K562 (cell line): ENCODE results near the gene CYB5RL. TPM values are rescaled to one million over a fixed set of nuclear protein-coding genes. Genes with fewer than 3 reads are reported as not detected.

Source experiments
- ATF7 ChIP-seq: fragments of 450-650 bp; IDR thresholded peaks from 2 replicates; pipeline ENCODE4 v1.7.1; 2014; ENCODE audit warnings: mild to moderate bottlenecking, moderate library complexity
- CHD1 ChIP-seq: fragments of 200-600 bp; sonication (generic); IDR thresholded peaks from one replicate; pipeline ENCODE4 v1.6.1; 2012; ENCODE audit warnings: mild to moderate bottlenecking, moderate library complexity, low read length, inconsistent platforms
- HNRNPUL1 ChIP-seq: fragments of 200-400 bp; formaldehyde crosslinking; IDR thresholded peaks from 2 replicates; pipeline ENCODE4 v1.6.1; 2017; ENCODE audit warnings: low read length
- MEIS2 ChIP-seq: fragments of 450-650 bp; IDR thresholded peaks from 2 replicates; pipeline ENCODE4 v1.6.1; 2014; ENCODE audit warnings: mild to moderate bottlenecking; ENCODE audit not compliant: partially characterized antibody
- NCOA2 ChIP-seq, 2 experiments: fragments of 450-650 bp; IDR thresholded peaks; 2 replicates each; pipeline ENCODE4 v1.6.1; 2018; ENCODE audit warnings: mild to moderate bottlenecking in 2 of 2, moderate library complexity in 1 of 2; ENCODE audit not compliant: partially characterized antibody in 2 of 2
- NFE2 ChIP-seq: IDR thresholded peaks from 2 replicates; pipeline ENCODE4 v1.6.1; 2014; ENCODE audit warnings: antibody characterized with exemption, low read depth
- NFRKB ChIP-seq: fragments of 450-650 bp; IDR thresholded peaks from 2 replicates; pipeline ENCODE4 v1.6.1; 2016; ENCODE audit warnings: low read depth
- POLR2H ChIP-seq: IDR thresholded peaks from 2 replicates; pipeline ENCODE4 v1.6.1; 2016; ENCODE audit warnings: missing genetic modification characterization, low read depth, mild to moderate bottlenecking, control low read depth, missing compliant biosample characterization, moderate library complexity
- STAG1 ChIP-seq: sonication (generic); formaldehyde crosslinking; IDR thresholded peaks from 2 replicates; pipeline ENCODE4 v1.5.0; 2020; ENCODE audit warnings: missing genetic modification reagents, borderline replicate concordance
- SUPT5H ChIP-seq: fragments of 450-650 bp; IDR thresholded peaks from 2 replicates; pipeline ENCODE4 v1.6.1; 2016
- TSC22D4 ChIP-seq: fragments of 450-650 bp; IDR thresholded peaks from 2 replicates; pipeline ENCODE4 v1.6.1; 2016; ENCODE audit warnings: missing genetic modification characterization, missing biosample characterization, control low read depth
- ZNF354B ChIP-seq: fragments of 250-450 bp; sonication (Bioruptor Pico); IDR thresholded peaks from 2 replicates; pipeline ENCODE4 v1.4.0; 2020
- polyA plus RNA-seq, 8 experiments: library from polyadenylated mRNA; depleted of rRNA in 4 of 8; stranded (reverse) in 5 of 8; unstranded in 3 of 8; fragments of >200 nt; fragmentation: Nextera tagmentation in 2 of 8; fragmentation: Illumina TruSeq in 1 of 8; extraction: Ambion mirVana in 2 of 8; extraction: Trizol in 1 of 8; gene quantifications; 2 replicates each; pipeline versions ENCODE4 v1.2.1 to v1.2.3, GENCODE V29; 2011 to 2014; ENCODE audit warnings: inconsistent platforms in 1 of 8, missing spikeins in 1 of 8
- total RNA-seq, 7 experiments: library from RNA; depleted of rRNA in 6 of 7; stranded (reverse); fragments of >200 nt in 6 of 7; fragmentation: Illumina TruSeq in 2 of 7; extraction: Trizol in 2 of 7; gene quantifications; 2 replicates each; pipeline versions ENCODE4 v1.2.1 to v1.2.3, GENCODE V29; 2011 to 2021; ENCODE audit warnings: low replicate concordance in 1 of 7
- TF ChIP-seq, protein P1 (sequence below): fragments of 450-650 bp; IDR thresholded peaks from 2 replicates; pipeline ENCODE4 v1.6.1; 2016; ENCODE audit warnings: mild to moderate bottlenecking, moderate library complexity
- TF ChIP-seq, protein P2 (sequence below), 2 experiments: fragments of 450-650 bp; IDR thresholded peaks; 2 replicates each; pipeline ENCODE4 v1.6.1; 2016

The CYB5RL gene
- total and polyA plus RNA-seq, 9 of the 15 experiments (the other 6 are each of a cell fraction or from before 2014, with no cell fraction given), result 7.9 to 18.0 (median 11.2) TPM

DNA sequence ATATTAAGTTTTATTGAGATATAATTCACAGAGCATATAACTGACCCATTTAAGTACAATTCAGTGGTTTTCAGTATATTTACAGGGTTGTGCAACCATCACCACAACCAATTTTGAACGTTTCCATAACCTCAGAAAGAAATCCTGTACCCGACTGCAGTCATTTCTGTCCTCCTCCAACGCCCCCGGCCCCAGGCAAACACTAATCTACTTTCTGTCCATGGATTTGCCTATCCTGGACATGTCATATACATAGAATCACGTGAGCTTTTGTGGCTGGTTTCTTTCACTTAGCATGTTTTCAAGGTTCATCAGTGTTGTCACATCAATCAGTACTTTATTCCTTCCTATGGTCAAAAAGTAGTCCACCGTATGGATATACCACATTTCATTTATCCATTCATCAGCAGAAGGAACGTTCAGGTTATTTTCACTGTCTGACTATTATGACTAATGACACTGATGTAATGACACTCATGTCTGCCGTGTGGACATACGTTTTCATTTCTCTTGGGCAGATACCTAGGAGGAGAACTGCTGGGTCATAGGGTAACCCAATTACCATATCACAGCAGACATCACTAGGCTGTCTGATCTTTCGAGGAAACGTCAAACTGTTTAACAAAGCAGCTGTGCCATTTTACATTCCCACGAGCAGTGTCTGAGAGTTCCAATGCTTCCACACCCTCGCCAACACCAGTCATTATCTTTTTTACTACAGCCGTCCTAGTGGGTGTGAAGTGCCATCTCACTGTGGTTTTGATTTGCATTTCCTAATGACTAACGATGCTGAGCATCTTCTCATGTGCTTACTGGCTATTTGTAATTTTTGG is 30.9 kb upstream of the CYB5RL start (continued):
- TF ChIP-seq, protein P1, sequence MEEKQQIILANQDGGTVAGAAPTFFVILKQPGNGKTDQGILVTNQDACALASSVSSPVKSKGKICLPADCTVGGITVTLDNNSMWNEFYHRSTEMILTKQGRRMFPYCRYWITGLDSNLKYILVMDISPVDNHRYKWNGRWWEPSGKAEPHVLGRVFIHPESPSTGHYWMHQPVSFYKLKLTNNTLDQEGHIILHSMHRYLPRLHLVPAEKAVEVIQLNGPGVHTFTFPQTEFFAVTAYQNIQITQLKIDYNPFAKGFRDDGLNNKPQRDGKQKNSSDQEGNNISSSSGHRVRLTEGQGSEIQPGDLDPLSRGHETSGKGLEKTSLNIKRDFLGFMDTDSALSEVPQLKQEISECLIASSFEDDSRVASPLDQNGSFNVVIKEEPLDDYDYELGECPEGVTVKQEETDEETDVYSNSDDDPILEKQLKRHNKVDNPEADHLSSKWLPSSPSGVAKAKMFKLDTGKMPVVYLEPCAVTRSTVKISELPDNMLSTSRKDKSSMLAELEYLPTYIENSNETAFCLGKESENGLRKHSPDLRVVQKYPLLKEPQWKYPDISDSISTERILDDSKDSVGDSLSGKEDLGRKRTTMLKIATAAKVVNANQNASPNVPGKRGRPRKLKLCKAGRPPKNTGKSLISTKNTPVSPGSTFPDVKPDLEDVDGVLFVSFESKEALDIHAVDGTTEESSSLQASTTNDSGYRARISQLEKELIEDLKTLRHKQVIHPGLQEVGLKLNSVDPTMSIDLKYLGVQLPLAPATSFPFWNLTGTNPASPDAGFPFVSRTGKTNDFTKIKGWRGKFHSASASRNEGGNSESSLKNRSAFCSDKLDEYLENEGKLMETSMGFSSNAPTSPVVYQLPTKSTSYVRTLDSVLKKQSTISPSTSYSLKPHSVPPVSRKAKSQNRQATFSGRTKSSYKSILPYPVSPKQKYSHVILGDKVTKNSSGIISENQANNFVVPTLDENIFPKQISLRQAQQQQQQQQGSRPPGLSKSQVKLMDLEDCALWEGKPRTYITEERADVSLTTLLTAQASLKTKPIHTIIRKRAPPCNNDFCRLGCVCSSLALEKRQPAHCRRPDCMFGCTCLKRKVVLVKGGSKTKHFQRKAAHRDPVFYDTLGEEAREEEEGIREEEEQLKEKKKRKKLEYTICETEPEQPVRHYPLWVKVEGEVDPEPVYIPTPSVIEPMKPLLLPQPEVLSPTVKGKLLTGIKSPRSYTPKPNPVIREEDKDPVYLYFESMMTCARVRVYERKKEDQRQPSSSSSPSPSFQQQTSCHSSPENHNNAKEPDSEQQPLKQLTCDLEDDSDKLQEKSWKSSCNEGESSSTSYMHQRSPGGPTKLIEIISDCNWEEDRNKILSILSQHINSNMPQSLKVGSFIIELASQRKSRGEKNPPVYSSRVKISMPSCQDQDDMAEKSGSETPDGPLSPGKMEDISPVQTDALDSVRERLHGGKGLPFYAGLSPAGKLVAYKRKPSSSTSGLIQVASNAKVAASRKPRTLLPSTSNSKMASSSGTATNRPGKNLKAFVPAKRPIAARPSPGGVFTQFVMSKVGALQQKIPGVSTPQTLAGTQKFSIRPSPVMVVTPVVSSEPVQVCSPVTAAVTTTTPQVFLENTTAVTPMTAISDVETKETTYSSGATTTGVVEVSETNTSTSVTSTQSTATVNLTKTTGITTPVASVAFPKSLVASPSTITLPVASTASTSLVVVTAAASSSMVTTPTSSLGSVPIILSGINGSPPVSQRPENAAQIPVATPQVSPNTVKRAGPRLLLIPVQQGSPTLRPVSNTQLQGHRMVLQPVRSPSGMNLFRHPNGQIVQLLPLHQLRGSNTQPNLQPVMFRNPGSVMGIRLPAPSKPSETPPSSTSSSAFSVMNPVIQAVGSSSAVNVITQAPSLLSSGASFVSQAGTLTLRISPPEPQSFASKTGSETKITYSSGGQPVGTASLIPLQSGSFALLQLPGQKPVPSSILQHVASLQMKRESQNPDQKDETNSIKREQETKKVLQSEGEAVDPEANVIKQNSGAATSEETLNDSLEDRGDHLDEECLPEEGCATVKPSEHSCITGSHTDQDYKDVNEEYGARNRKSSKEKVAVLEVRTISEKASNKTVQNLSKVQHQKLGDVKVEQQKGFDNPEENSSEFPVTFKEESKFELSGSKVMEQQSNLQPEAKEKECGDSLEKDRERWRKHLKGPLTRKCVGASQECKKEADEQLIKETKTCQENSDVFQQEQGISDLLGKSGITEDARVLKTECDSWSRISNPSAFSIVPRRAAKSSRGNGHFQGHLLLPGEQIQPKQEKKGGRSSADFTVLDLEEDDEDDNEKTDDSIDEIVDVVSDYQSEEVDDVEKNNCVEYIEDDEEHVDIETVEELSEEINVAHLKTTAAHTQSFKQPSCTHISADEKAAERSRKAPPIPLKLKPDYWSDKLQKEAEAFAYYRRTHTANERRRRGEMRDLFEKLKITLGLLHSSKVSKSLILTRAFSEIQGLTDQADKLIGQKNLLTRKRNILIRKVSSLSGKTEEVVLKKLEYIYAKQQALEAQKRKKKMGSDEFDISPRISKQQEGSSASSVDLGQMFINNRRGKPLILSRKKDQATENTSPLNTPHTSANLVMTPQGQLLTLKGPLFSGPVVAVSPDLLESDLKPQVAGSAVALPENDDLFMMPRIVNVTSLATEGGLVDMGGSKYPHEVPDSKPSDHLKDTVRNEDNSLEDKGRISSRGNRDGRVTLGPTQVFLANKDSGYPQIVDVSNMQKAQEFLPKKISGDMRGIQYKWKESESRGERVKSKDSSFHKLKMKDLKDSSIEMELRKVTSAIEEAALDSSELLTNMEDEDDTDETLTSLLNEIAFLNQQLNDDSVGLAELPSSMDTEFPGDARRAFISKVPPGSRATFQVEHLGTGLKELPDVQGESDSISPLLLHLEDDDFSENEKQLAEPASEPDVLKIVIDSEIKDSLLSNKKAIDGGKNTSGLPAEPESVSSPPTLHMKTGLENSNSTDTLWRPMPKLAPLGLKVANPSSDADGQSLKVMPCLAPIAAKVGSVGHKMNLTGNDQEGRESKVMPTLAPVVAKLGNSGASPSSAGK, result no peak; the same call in 1 of the 2 replicates
- TF ChIP-seq, protein P2, sequence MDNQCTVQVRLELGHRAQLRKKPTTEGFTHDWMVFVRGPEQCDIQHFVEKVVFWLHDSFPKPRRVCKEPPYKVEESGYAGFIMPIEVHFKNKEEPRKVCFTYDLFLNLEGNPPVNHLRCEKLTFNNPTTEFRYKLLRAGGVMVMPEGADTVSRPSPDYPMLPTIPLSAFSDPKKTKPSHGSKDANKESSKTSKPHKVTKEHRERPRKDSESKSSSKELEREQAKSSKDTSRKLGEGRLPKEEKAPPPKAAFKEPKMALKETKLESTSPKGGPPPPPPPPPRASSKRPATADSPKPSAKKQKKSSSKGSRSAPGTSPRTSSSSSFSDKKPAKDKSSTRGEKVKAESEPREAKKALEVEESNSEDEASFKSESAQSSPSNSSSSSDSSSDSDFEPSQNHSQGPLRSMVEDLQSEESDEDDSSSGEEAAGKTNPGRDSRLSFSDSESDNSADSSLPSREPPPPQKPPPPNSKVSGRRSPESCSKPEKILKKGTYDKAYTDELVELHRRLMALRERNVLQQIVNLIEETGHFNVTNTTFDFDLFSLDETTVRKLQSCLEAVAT (IDR thresholded peaks at IDR 0.05), result 0 out of 4 replicates have a peak, but pooled peaks of 1 of the 2 experiments have one; percentile 33
- TF ChIP-seq NFE2 (peak; percentile 84), ZNF354B (no peak), ATF7 (0 out of 2 replicates have a peak, but pooled peaks have one; percentile 32), HNRNPUL1 (no peak), CHD1 (no peak), STAG1 (no peak), TSC22D4 (tag) (no peak), POLR2H (tag) (no peak), NCOA2 (IDR thresholded peaks at IDR 0.05; ENCODE audit: partially characterized antibody in 2 of 2) (no peak), NFRKB (no peak), MEIS2 (peak; percentile 74), SUPT5H (no peak)
